Gastrocnemius medialis (tissue), 4 donors: Measurements from ENCODE around the gene AKAP12.

Experiments
- POLR2A ChIP-seq, 2 donors: fragments of 450-650 bp; IDR thresholded peaks; one replicate each; pipeline ENCODE4 v1.6.1; 2017; ENCODE audit warnings: antibody characterized with exemption in 2 of 2, mild to moderate bottlenecking in 2 of 2, moderate library complexity in 2 of 2
- TF ChIP-seq, protein P1 (sequence below), 5 experiments: fragments of 450-650 bp in 3 of 5; fragments of 200-600 bp in 2 of 5; sonication (generic) in 2 of 5; IDR thresholded peaks in 4 of 5; conservative IDR thresholded peaks in 1 of 5; 1 replicate in 4 of 5; 2 replicates in 1 of 5; pipeline ENCODE4 v1.5.1; 2016 to 2019; ENCODE audit warnings: antibody characterized with exemption in 5 of 5, mild to moderate bottlenecking in 3 of 5, moderate library complexity in 3 of 5

DNA sequence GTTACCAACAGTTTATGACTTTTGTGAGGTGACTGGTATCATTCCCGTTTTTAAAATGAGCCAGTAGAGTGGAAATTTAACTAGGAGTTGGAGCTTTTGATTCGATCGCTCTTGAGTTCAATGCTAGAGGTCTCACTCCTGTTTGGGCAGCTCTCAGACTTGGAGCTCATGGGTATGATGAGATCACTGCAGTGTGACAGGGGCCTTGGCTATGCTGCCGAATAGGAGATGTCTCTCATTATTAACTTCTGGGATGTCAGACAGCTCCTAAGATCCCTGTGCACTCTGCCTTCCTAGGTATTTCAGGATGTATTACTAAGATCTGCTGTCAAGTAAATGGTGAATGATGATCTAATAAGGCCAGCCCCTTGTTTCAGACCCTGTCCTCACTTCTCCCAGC lies 20.4 kb downstream of the AKAP12 start:
- TF ChIP-seq, protein P1, sequence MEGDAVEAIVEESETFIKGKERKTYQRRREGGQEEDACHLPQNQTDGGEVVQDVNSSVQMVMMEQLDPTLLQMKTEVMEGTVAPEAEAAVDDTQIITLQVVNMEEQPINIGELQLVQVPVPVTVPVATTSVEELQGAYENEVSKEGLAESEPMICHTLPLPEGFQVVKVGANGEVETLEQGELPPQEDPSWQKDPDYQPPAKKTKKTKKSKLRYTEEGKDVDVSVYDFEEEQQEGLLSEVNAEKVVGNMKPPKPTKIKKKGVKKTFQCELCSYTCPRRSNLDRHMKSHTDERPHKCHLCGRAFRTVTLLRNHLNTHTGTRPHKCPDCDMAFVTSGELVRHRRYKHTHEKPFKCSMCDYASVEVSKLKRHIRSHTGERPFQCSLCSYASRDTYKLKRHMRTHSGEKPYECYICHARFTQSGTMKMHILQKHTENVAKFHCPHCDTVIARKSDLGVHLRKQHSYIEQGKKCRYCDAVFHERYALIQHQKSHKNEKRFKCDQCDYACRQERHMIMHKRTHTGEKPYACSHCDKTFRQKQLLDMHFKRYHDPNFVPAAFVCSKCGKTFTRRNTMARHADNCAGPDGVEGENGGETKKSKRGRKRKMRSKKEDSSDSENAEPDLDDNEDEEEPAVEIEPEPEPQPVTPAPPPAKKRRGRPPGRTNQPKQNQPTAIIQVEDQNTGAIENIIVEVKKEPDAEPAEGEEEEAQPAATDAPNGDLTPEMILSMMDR (IDR thresholded peaks at IDR 0.05 in 4 of 5, conservative IDR thresholded peaks at IDR 0.05 in 1 of 5), result no peak
- TF ChIP-seq POLR2A (IDR thresholded peaks at IDR 0.05), result no peak
